GM15510 (cell line): ENCODE results near the gene CD70.

ENCODE experiments used
- POLR2A ChIP-seq: IDR thresholded peaks from 3 replicates; pipeline ENCODE4 v1.6.1; 2011; ENCODE audit warnings: borderline replicate concordance; ENCODE audit not compliant: insufficient read length; ENCODE audit errors: extremely low read depth

Gene CD70

DNA sequence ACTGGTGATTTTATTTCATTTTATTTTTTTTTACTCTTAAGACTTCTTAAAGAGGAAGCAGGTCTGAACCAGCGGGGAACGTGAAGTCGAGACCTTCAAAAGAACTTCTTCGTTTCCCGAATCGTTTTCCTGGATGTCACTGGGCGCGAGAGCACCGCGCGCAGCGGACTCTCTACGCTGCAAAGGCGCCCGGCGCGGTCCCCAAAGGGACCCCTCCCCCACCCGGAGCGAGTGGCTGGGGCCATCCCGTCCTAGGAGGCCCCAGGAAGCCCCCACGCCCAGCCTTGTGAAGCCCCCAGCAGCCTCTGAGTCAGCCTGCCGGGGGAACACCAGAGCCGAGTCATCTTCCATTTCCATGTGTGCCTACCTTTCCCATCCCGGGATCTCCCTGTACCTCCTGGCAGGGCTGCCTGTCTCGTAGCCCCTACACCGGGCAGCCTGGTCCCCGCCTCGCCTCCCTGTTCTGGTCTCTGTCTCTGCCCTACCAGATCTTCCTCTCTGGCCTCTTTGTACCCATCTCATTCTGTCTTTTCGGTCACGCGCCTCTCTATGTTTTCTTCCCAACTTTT lies 608 bp downstream of the CD70 start:
- no peak for TF ChIP-seq POLR2A

DNA sequence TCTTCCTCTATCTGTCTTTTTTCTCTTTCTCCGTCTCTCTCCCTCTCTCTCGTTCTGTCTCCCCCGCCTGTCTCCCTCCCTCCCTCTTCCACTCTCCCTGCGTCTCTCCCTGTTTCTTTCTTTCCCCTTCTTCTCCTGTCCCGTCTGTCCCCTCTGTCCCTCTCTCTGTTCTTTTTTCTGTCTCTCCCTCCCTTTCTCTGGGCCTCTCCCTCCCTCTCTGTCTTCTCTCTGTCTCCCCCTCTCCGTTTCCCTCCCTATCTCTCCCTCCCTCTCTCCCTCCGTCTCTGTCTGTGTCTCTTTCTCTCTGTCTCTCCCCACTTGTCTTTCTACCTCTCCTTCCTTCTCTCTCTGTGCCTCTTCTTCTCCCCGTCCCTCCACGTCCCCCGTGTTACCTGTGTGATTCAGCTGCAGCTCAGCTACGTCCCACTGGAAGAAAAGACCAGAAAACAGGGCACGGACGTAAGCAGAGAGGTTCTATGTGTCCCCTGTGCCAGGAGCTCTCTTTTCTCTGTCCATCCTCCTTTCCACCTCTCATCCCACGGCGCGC lies 1.2 kb downstream of the CD70 start:
- no peak for TF ChIP-seq POLR2A

DNA sequence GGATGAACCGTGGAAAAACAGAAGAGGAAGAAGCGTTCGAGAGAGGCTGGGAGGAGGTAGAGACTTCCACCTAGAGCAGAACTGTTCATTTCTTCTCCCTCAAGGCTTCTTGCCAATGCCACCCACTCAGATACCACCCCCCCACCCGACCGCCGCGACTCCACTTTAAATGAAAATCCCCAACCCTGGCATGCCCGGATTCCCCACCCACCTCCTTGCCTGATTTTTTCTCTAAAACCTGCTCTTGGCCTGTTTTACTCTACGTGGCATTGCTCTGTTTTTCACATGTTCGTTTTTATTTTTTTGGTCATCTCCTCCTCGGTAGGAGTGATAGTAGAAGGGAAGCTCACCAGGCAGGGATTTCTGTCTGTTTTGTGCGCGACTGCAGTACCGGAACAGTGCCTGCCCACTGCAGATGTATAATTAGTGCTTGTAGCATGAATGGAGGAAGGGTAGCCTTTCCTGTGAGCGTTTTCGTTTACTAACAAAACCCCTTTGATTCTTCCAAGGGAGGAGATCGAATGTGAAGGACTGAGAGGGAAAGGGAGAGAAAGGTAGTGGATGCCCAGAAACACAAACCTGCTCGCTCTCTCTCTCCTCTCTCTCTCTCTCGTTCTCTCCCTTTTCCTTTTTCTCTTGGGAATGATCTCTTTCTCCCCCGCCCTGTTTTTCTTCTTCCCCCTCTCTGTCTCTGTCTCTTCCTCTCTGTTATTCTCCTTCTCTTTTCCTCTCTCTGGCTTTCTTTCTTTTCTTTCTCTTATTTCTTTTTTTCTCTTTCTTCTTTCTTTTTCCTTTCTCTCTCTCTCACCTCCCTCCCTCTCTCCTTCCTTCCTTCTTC lies 2.2 kb downstream of the CD70 start:
- TF ChIP-seq POLR2A = peak; percentile 25

DNA sequence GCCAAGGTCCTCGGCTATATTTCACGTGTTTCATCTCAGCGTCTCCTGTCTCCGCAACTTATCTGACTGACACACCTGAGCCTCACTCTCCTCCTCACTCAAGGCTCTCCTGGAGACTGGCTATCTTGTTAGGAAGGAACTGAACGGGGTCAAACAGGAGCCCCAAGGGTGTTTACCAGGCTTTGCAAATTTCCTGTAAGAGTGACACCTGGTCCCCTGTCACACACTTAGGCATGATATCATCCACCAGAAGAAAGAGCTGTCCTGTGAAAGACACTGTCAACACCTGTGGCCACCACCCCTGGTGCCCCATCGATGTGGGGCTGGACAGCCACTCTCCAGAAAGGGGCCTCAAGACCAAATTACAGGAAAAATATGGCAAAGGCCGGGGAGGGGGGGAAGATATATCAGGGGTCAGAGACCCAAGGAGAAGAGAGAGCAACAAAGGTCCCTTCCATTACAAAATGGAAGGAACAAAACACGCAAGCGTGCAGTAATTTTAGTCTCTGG lies 2.9 kb downstream of the CD70 start:
- no peak for TF ChIP-seq POLR2A

DNA sequence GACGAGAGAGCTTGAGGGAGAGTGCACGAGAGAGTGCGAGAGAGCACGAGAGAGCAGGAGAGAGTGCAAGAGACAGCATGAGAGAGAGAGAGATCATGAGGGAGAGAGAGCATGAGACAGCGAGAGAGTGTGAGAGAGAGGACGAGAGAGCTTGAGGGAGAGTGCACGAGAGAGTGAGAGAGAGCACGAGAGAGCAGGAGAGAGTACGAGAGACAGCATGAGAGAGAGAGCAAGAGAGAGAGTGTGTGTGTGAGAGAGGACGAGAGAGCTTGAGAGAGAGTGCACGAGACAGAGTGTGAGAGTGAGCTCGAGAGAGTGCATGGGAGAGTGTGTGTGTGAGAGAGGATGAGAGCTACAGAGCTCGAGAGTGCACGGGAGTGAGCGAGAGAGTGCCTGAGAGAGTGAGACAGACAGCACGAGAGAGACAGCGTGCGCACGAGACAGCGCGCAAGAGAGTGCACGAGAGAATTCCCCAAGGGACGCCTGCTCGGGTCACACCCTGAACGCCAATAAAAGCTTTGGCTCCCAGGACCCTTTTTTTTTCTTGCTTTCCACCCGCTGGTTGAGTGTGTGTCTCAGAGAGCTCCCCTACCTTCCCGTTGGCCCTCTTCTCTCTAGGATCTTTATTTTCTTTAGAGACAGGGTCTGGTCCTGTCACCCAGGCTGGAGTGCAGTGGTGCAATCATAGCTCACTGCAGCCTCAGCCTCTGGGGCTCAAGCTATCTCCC lies 3.7 kb downstream of the CD70 start:
- TF ChIP-seq POLR2A = no peak

DNA sequence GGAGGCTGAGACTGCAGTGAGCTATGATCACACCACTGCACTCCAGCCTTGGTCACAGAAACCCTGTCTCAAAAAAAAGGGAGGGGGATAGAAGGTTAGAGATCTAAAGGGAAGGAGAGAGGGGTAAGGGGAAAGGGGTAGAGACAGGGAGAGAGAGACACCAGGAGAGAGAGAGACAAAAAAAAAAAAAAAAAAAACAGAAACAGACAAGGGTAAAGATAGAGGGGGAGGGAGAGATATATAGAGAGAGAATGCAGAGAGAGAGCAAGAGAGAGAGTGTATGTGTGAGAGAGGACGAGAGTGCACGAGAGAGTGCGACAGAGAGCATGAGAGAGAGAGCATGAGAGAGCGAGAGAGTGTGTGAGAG lies 4.2 kb downstream of the CD70 start:
- no peak for TF ChIP-seq POLR2A

DNA sequence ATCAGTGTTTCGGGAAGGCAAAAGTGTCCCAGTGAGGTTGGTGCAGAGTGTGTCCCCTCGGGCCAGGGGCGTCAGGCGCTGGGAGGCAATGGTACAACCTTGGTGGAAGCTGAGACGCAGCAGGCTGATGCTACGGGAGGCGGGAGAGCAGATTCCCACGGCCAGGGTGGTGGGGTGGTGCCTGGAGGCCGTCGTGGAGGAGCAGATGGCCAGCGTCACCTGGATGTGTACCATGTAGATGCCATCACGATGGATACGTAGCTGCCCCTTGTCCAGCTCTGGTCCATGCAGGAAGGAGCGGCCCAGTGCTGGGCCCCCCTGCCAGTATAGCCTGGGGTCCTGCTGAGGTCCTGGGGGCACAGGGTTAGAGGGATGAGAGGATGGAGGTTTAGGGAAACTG lies 4.9 kb downstream of the CD70 start:
- TF ChIP-seq POLR2A = no peak

DNA sequence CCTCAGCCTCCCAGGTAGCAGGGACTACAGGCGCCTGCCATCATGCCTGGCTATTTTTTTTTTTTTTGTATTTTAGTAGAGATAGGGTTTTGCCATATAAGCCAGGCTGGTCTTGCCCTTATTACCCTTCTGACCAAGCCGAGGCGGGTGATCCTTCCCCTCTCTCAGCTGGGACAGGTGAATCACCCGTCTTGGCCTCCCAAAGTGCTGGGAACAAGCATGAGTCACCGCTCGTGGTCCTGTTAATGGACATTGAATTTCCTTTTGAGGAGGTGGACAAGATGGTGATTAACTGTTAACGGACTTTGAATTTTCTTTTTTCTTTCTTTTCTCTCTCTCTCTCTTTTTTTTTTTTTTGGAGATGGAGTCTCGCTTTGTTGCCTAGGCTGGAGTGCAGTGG lies 10.6 kb downstream of the CD70 start:
- no peak for TF ChIP-seq POLR2A

DNA sequence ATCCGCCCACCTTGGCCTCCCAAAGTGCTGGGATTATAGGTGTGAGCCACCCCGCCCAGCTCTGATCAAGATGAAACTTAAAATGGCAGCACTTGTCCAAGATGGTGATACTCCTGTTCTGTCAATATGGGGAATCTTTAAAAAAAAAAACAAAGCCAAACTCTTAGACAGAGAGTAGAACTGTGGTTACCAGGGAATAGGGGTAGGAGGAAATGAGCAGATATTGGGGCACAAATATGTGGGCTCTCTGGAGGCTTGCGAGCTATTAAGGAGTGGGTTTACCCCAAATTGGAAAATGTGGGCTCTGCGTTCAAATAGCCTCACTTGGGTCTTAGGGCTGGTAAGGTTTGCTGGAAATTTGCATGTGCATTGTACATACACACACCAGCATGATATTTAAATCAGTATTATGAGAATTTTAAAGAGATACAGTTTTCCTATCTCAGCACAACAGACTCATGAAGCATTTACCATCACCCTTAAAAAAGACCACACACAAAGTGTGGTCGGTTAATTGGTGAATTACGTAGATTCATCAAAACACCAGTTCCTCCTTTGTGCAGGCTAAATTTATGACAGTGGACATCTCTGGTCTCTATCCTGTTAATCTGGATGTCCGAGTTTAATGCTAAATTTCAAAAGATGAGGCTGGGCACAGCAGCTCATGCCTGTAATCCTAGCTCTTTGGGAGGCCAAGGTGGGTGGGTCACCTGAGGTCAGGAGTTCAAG lies 11.3 kb downstream of the CD70 start:
- no peak for TF ChIP-seq POLR2A

DNA sequence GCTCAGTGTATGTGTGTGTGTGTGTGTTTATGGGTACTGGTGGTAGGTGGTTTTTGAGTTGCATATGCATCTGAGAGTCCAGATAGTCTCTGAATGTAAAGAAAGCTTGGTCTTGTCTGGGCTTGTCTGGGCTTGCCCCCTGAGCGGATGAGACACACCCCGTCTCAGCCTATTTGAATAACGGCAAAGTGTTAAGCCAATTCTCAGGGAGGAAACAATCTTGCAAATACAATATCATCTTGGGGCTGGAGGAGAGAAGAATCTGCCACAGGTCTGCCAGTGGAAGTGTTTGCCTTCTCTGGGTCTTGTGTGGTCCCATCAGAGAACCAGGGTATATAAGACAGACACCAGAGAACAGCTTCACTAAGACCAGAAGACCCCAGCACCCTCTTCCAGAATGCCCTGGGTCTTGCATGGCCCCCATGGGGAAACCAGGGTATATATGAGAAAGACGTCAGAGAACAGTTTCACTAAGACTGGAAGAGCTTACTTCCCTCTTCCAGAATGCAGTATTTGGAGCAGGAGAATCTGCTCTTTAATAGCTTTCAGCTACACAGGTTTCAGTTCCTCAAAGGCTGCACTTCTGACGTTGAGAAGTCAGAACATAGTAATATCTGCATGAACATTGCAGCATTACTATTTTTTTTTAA lies 13.3 kb downstream of the CD70 start:
- peak; percentile 62 for TF ChIP-seq POLR2A

DNA sequence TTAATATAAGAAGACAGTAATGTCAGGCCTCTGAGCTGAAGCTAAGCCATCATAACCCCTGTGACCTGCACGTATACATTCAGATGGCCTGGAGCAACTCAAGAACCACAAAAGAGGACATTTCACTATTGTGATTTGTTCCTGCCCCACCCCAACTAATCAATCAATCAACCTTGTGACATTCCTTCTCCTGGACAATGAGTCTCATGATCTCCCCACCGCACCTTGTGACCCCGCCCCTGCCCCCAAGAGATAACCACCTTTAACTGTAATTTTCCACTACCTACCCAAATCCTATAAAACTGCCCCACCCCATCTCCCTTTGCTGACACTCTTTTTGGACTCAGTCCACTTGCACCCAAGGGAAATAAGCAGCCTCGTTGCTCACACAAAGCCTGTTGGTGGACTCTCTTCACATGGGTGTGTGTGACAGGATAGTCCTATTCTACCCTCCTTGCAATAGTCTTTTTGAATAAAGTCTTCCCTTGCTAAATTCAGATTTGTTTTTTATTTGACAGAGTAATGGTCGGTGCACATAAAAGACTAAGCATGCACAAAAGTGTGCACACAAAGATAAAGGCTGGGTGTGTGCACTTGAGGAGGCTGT lies 14.0 kb downstream of the CD70 start:
- TF ChIP-seq POLR2A = no peak

DNA sequence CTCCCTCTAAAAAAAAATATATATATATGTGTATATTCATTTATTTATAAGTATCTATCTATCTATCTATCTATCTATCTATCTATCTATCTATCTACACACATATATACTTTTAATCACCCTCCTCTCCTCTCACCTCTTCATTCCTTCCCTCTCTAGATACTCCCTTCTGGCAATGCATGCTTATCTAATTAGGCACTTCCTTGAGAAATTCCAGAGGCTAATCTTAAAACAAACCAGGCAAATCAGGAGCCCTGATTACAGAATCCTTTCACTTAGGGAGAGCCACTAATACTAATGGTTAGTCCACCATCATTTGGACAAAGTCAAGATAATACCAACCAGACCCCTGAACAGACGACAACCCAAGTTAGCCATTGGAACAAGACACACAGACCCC lies 17.6 kb downstream of the CD70 start:
- no peak for TF ChIP-seq POLR2A

DNA sequence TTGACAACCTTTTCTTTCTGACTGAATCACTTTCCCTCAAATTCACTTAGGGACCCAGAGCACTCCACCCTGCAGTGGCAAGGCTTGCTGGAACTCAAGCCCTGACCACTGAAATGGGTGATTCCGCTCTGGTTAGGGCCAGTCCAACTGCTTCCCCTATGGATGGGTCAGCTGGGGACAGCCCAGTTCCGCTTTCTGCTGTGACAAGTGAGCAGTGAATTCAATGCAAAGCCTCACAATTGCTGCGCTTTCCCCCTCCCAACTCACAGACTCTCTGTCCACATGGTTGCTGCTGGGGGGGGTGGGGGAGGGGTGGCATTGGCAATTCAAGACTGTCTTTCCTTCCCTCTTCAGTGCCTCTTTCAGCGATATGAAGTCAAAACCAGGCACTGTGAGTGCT lies 18.7 kb downstream of the CD70 start:
- TF ChIP-seq POLR2A = no peak

DNA sequence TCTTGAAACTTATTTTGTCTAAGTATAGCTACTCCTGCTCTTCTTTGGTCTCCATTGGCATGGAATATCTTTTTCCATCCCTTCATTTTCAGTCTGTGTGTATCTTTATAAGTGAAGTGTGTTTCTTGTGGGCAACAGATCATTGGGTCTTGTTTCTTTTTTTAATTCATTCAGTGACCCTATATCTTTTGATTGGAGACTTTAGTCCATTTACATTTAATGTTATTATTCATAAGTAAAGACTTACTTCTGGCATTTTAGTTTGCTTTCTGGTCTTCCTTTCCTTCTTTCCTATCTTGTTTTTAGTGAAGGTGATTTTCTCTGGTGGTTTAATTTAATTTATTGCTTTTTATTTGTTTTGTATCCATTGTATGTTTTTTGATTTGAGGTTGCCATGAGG lies 19.8 kb downstream of the CD70 start:
- no peak for TF ChIP-seq POLR2A
